Dorsolateral prefrontal cortex (tissue), 118 donors: ENCODE measurements around the gene ZC3H7A. TPM values are rescaled to one million over a fixed set of nuclear protein-coding genes. Genes with fewer than 3 reads are reported as not detected.

Experiments
- total RNA-seq, 120 experiments: library from RNA; stranded (reverse); gene quantifications; one replicate each; pipeline versions ENCODE4 v1.2.3 to v1.2.4, GENCODE V29; 2022

ZC3H7A gene
- total RNA-seq, 120 experiments from 2014 or later: 40.0 to 83.3 (median 56.8) TPM

Other genes starting within 250 kb of the ZC3H7A start
- 100 to 1,000 TPM in 7 of 120 experiments, 10 to 100 TPM in 113; 14.7 to 172 (median 49.8) TPM for gene LITAF, start 210.3 kb downstream of the ZC3H7A start, total RNA-seq
- gene SNN, start 128.8 kb downstream of the ZC3H7A start, total RNA-seq: 100 to 1,000 TPM in 118 of 120 experiments, 10 to 100 TPM in 2; 90.3 to 278 (median 166) TPM
- gene TXNDC11, start 54.4 kb downstream of the ZC3H7A start, total RNA-seq: 10 to 100 TPM; 16.0 to 38.5 (median 26.0) TPM
- gene RSL1D1, start 54.3 kb upstream of the ZC3H7A start, total RNA-seq: 10 to 100 TPM; 43.9 to 94.5 (median 65.1) TPM
- 100 to 1,000 TPM in 1 of 120 experiments, 10 to 100 TPM in 119; 60.6 to 112 (median 78.0) TPM for gene GSPT1, start 118.7 kb upstream of the ZC3H7A start, total RNA-seq
- gene NPIPB2, start 144.8 kb upstream of the ZC3H7A start, total RNA-seq: 10 to 100 TPM in 119 of 120 experiments, 1 to 10 TPM in 1; 7.7 to 62.0 (median 23.6) TPM
- gene TNFRSF17, start 168.0 kb upstream of the ZC3H7A start, total RNA-seq: not detected
- 10 to 100 TPM; 26.7 to 87.0 (median 46.5) TPM for gene SNX29, start 179.5 kb upstream of the ZC3H7A start, total RNA-seq